Measurements from ENCODE around the gene ZDHHC5.
A peak's percentile ranks its signal among the peaks of the same experiment; 100 is the strongest.

Gene ZDHHC5

GRCh38 chr11:57658023-57658361, 9.9 kb upstream of the ZDHHC5 start:
- in situ Hi-C loops (cut with MboI; ENCODE audit: low sequenced_read_pairs, unreplicated experiment): loop anchor here (25.0 kb wide), 2 partner anchors 154 to 854 kb away; partner anchors contain the start of gene OR5B21
- TF ChIP-seq CTCF (IDR thresholded peaks at IDR 0.05; ENCODE audit: borderline replicate concordance, control extremely low read depth, extremely low read depth, insufficient read depth, missing control alignments): no peak
- DNase-seq (ENCODE audit: low spot score): no peak

GRCh38 chr11:57659669-57660068, 8.2 kb upstream of the ZDHHC5 start:
- no peak for TF ChIP-seq CTCF (IDR thresholded peaks at IDR 0.05; ENCODE audit: borderline replicate concordance, control extremely low read depth, extremely low read depth, insufficient read depth, missing control alignments)
- no peak for DNase-seq (ENCODE audit: low spot score)
- in situ Hi-C loops (cut with MboI; ENCODE audit: low sequenced_read_pairs, unreplicated experiment): loop anchor here (25.0 kb wide), 2 partner anchors 153 to 853 kb away; partner anchors contain the start of gene OR5B21

GRCh38 chr11:57662893-57663292, 5.0 kb upstream of the ZDHHC5 start:
- TF ChIP-seq CTCF (IDR thresholded peaks at IDR 0.05; ENCODE audit: borderline replicate concordance, control extremely low read depth, extremely low read depth, insufficient read depth, missing control alignments): peak; percentile 36
- in situ Hi-C loops (cut with MboI; ENCODE audit: low sequenced_read_pairs, unreplicated experiment): loop anchor here (25.0 kb wide), 2 partner anchors 149 to 849 kb away; partner anchors contain the start of gene OR5B21
- no peak for DNase-seq (ENCODE audit: low spot score)

- in situ Hi-C loops (cut with MboI; ENCODE audit: low sequenced_read_pairs, unreplicated experiment): loop anchor here (25.0 kb wide), 2 partner anchors 148 to 848 kb away; partner anchors contain the start of gene OR5B21
- TF ChIP-seq CTCF (IDR thresholded peaks at IDR 0.05; ENCODE audit: borderline replicate concordance, control extremely low read depth, extremely low read depth, insufficient read depth, missing control alignments): no peak
- DNase-seq (ENCODE audit: low spot score): no peak
These were observed 3.9 kb upstream of the ZDHHC5 start for GRCh38 chr11:57663975-57664374.

- DNase-seq (ENCODE audit: low spot score): peak; percentile 94
- TF ChIP-seq CTCF (IDR thresholded peaks at IDR 0.05; ENCODE audit: borderline replicate concordance, control extremely low read depth, extremely low read depth, insufficient read depth, missing control alignments): no peak
- in situ Hi-C loops (cut with MboI; ENCODE audit: low sequenced_read_pairs, unreplicated experiment): loop anchor here (25.0 kb wide), 2 partner anchors 145 to 845 kb away; partner anchors contain the start of gene OR5B21
These were observed 688 bp upstream of the ZDHHC5 start for GRCh38 chr11:57667117-57667735.

GRCh38 chr11:57668434-57668782, 494 bp downstream of the ZDHHC5 start:
- in situ Hi-C loops (cut with MboI; ENCODE audit: low sequenced_read_pairs, unreplicated experiment): loop anchor here (25.0 kb wide), 2 partner anchors 144 to 844 kb away; partner anchors contain the start of gene OR5B21
- DNase-seq (ENCODE audit: low spot score): no peak
- TF ChIP-seq CTCF (IDR thresholded peaks at IDR 0.05; ENCODE audit: borderline replicate concordance, control extremely low read depth, extremely low read depth, insufficient read depth, missing control alignments): no peak
